ENCODE data around the gene MXRA7. TPM values are rescaled to one million over a fixed set of nuclear protein-coding genes. Genes with fewer than 3 reads are reported as not detected.
A peak's percentile ranks its signal among the peaks of the same experiment; 100 is the strongest.

Gene MXRA7
- polyA plus RNA-seq, 1 of the 3 experiments (the other 2 are of a cell fraction) = 154 TPM

- peaks cover 19 to 48% of the 10 kb centered on the region in 2 experiments for H3K36me3 ChIP-seq (replicated peaks in 1 of 2; ENCODE audit: control insufficient read depth in 1 of 2, insufficient read depth in 2 of 2, low read length in 1 of 2)
- peak within 1 kb of the TSS; percentile 74 to 99 for H3K4me3 ChIP-seq (ENCODE audit: low read depth in 2 of 2, low read length in 1 of 2)
- 2% methylated on average over 32 of the region's 60 CpGs for WGBS (ENCODE audit: low lambda C conversion rate)
- ChIA-PET CTCF (interaction anchor here (0.5 to 5.9 kb wide), 15 partner anchors 11 to 359 kb away, joined by 3 to 75 read pairs (median 5); partner anchors contain the start of genes MFSD11, MGAT5B, MXRA7 and SRSF2), POLR2A (interaction anchor here (0.7 to 4.7 kb wide), 8 partner anchors 8 to 182 kb away, joined by 3 to 47 read pairs (median 6); partner anchors contain the start of genes MFSD11 and SRSF2)
- DNase-seq = peak; percentile 99
- peak within 1 kb of the TSS; percentile 99 for H3K9ac ChIP-seq
- H3K27ac ChIP-seq (ENCODE audit: low read depth in 2 of 2, low read length in 1 of 2) = peak within 1 kb of the TSS; percentile 94 to 96
- no peaks in the 10 kb centered on the region for H3K9me3 ChIP-seq
- no peaks in the 10 kb centered on the region for H3K27me3 ChIP-seq (ENCODE audit: insufficient read depth)
- H3K79me2 ChIP-seq (ENCODE audit: insufficient read depth) = peaks cover 94% of the 10 kb centered on the region
- peak within 1 kb of the TSS; percentile 81 for H2AFZ ChIP-seq (ENCODE audit: low read depth)
- 0 out of 2 replicates have a peak, but pooled peaks have one; percentile 16 for TF ChIP-seq TEAD4 (IDR thresholded peaks at IDR 0.05; ENCODE audit: borderline replicate concordance, insufficient read depth)
- peak; percentile 58; the same call in 1 of the 2 replicates for TF ChIP-seq IRF3 (IDR thresholded peaks at IDR 0.05; ENCODE audit: low read depth, low read length)
- TF ChIP-seq SIN3A (IDR thresholded peaks at IDR 0.05; ENCODE audit: borderline replicate concordance, low read depth, low read length) = peak; percentile 55
- no peak for TF ChIP-seq NFIC (IDR thresholded peaks at IDR 0.05; ENCODE audit: borderline replicate concordance)
- peak; percentile 95 for TF ChIP-seq YY1 (IDR thresholded peaks at IDR 0.05; ENCODE audit: low read depth)
- TF ChIP-seq RFX5 (IDR thresholded peaks at IDR 0.05; ENCODE audit: low read length) = 0 out of 2 replicates have a peak, but pooled peaks have one; percentile 5
- TF ChIP-seq TAF1 (IDR thresholded peaks at IDR 0.05; ENCODE audit: borderline replicate concordance, low read depth, low read length) = no peak; the same call in 1 of the 2 replicates
- TF ChIP-seq NRF1 (IDR thresholded peaks at IDR 0.05; ENCODE audit: low read depth, low read length) = peak; percentile 39; the same call in 1 of the 2 replicates
- peak; percentile 58 for TF ChIP-seq ELF1 (IDR thresholded peaks at IDR 0.05)
- TF ChIP-seq POLR2AphosphoS5 (IDR thresholded peaks at IDR 0.05; ENCODE audit: low read depth, low read length) = peak; percentile 85
- peak; percentile 82 for TF ChIP-seq CHD2 (IDR thresholded peaks at IDR 0.05; ENCODE audit: low read length, partially characterized antibody)
- TF ChIP-seq GABPA (IDR thresholded peaks at IDR 0.05; ENCODE audit: low read depth) = no peak; the same call in 1 of the 2 replicates
- peak; percentile 60 for TF ChIP-seq MAX (IDR thresholded peaks at IDR 0.05; ENCODE audit: low read depth)
- peak; percentile 10; the same call in 1 of the 2 replicates for TF ChIP-seq TCF12 (IDR thresholded peaks at IDR 0.05)
- peaks cover 14 to 20% of the 10 kb centered on the region in 2 experiments for H3K4me1 ChIP-seq (ENCODE audit: control insufficient read depth in 1 of 2, insufficient read depth in 2 of 2, low read depth in 1 of 2, low read length in 1 of 2)
- H4K20me1 ChIP-seq (ENCODE audit: insufficient read depth) = peaks cover 20% of the 10 kb centered on the region
- H3K4me2 ChIP-seq = peak within 1 kb of the TSS; percentile 86
- peaks cover 26% of the 10 kb centered on the region for H3F3A ChIP-seq (replicated peaks; ENCODE audit: insufficient read depth)
- H3K9me2 ChIP-seq = no peaks in the 10 kb centered on the region
Measured at GRCh38 chr17:76726231-76726775, 15.5 kb upstream of the MXRA7 start, which contains the start of gene JMJD6. TSS of gene JMJD6 (minus strand) at chr17:76726606. CDS start at chr17:76726475, 131 bp downstream.

GRCh38 chr17:76725580-76726230, 14.9 kb upstream of the MXRA7 start:
- peaks cover 24% of the 10 kb centered on the region for H3F3A ChIP-seq (replicated peaks; ENCODE audit: insufficient read depth)
- peak overlapping the region; percentile 82 for H3K9ac ChIP-seq
- no peaks in the 10 kb centered on the region for H3K9me2 ChIP-seq
- H4K20me1 ChIP-seq (ENCODE audit: insufficient read depth) = peaks cover 18% of the 10 kb centered on the region; the same call in 1 of the 2 replicates
- H3K9me3 ChIP-seq = no peaks in the 10 kb centered on the region
- no peaks in the 10 kb centered on the region for H3K27me3 ChIP-seq (ENCODE audit: insufficient read depth)
- CTCF ChIA-PET = interaction anchor here (0.5 to 5.9 kb wide), 16 partner anchors 10 to 331 kb away, joined by 3 to 75 read pairs (median 6); partner anchors contain the start of genes MFSD11, MGAT5B, MXRA7 and SRSF2
- H3K36me3 ChIP-seq (replicated peaks in 1 of 2; ENCODE audit: control insufficient read depth in 1 of 2, insufficient read depth in 2 of 2, low read length in 1 of 2) = peaks cover 24 to 51% of the 10 kb centered on the region in 2 experiments
- TF ChIP-seq SMC3 (IDR thresholded peaks at IDR 0.05; ENCODE audit: low read depth, low read length) = no peak
- TF ChIP-seq NRF1 (IDR thresholded peaks at IDR 0.05; ENCODE audit: low read depth, low read length) = peak; percentile 39; the same call in 1 of the 2 replicates
- no peak for TF ChIP-seq POLR2AphosphoS5 (IDR thresholded peaks at IDR 0.05; ENCODE audit: low read depth, low read length)
- no peak for TF ChIP-seq IRF3 (IDR thresholded peaks at IDR 0.05; ENCODE audit: low read depth, low read length)
- TF ChIP-seq RAD21 (IDR thresholded peaks at IDR 0.05; ENCODE audit: low read length) = no peak
- TF ChIP-seq CHD2 (IDR thresholded peaks at IDR 0.05; ENCODE audit: low read length, partially characterized antibody) = peak; percentile 37
- no peak for TF ChIP-seq FOXJ3 (CRISPR knock-in tag; IDR thresholded peaks at IDR 0.05)
- no peak for TF ChIP-seq CTCF (IDR thresholded peaks at IDR 0.05)
- peak; percentile 66; the same call in 1 of the 2 replicates for TF ChIP-seq MAX (IDR thresholded peaks at IDR 0.05; ENCODE audit: low read depth)
- TF ChIP-seq MXI1 (IDR thresholded peaks at IDR 0.05; ENCODE audit: low read depth, low read length) = peak; percentile 59
- H3K4me2 ChIP-seq = peak overlapping the region; percentile 80
- H2AFZ ChIP-seq (ENCODE audit: low read depth) = peak overlapping the region; percentile 43; the same call in 1 of the 2 replicates
- WGBS (ENCODE audit: low lambda C conversion rate) = 7% methylated on average over 22 of the region's 38 CpGs
- DNase-seq = peak; percentile 79
- peak overlapping the region; percentile 87 to 96 for H3K27ac ChIP-seq (ENCODE audit: low read depth in 2 of 2, low read length in 1 of 2)
- H3K79me2 ChIP-seq (ENCODE audit: insufficient read depth) = peaks cover 93% of the 10 kb centered on the region
- H3K4me3 ChIP-seq (ENCODE audit: low read depth in 2 of 2, low read length in 1 of 2) = peak overlapping the region; percentile 74 to 99
- POLR2A ChIA-PET = interaction anchor here (0.6 to 4.7 kb wide), 9 partner anchors 9 to 182 kb away, joined by 3 to 47 read pairs (median 5); partner anchors contain the start of genes MFSD11 and SRSF2
- peaks cover 14 to 20% of the 10 kb centered on the region in 2 experiments for H3K4me1 ChIP-seq (ENCODE audit: control insufficient read depth in 1 of 2, insufficient read depth in 2 of 2, low read depth in 1 of 2, low read length in 1 of 2)

Data from SK-N-SH (cell line).